CD14-positive monocyte (primary cell): ENCODE data around the gene NAPG. TPM values are rescaled to one million over a fixed set of nuclear protein-coding genes. Genes with fewer than 3 reads are reported as not detected.

Experiments used
- DNase-seq, 3 donors: peaks; one replicate each; pipeline ENCODE4 v3.0.0-alpha.2; 2011 to 2022
- H2AFZ ChIP-seq: 2 replicates; pipeline ENCODE4 v1.6.0; 2012; ENCODE audit warnings: mild to moderate bottlenecking, low read depth, low read length, inconsistent platforms; ENCODE audit not compliant: insufficient read depth, poor library complexity, severe bottlenecking
- H3K27ac ChIP-seq, 2 donors: 1 replicate in 1 of 2; 2 replicates in 1 of 2; pipeline ENCODE4 v1.5.1; 2012 to 2013; ENCODE audit warnings: low read length in 2 of 2, control low read depth in 1 of 2, inconsistent platforms in 1 of 2, low read depth in 1 of 2, mild to moderate bottlenecking in 1 of 2
- H3K27me3 ChIP-seq, 2 donors: one replicate each; pipeline versions ENCODE4 v1.6.0 to v1.6.1; 2011 to 2013; ENCODE audit warnings: low read length in 2 of 2; ENCODE audit not compliant: control insufficient read depth in 2 of 2, insufficient read depth in 2 of 2
- H3K36me3 ChIP-seq, 2 donors: replicated peaks in 1 of 2; 1 replicate in 1 of 2; 2 replicates in 1 of 2; pipeline versions ENCODE4 v1.5.1 to v1.6.1; 2012 to 2013; ENCODE audit warnings: low read length in 2 of 2, control low read depth in 1 of 2, inconsistent platforms in 1 of 2, mild to moderate bottlenecking in 1 of 2; ENCODE audit not compliant: insufficient read depth in 2 of 2, control insufficient read depth in 1 of 2
- H3K4me1 ChIP-seq, 2 donors: 1 replicate in 1 of 2; 2 replicates in 1 of 2; pipeline versions ENCODE4 v1.5.1 to v1.6.1; 2012 to 2013; ENCODE audit warnings: low read length in 2 of 2, control low read depth in 1 of 2, inconsistent platforms in 1 of 2, mild to moderate bottlenecking in 1 of 2, moderate library complexity in 1 of 2; ENCODE audit not compliant: insufficient read depth in 2 of 2, control insufficient read depth in 1 of 2
- H3K4me2 ChIP-seq: replicated peaks from 2 replicates; pipeline ENCODE3; 2012; ENCODE audit warnings: low read length, moderate library complexity, mild to moderate bottlenecking; ENCODE audit not compliant: poor library complexity, severe bottlenecking; ENCODE audit errors: extremely low read depth
- H3K4me3 ChIP-seq, 3 experiments: fragments of 200-600 bp in 1 of 3; sonication (generic) in 1 of 3; replicated peaks in 1 of 3; 1 replicate in 2 of 3; 2 replicates in 1 of 3; pipeline ENCODE4 v1.5.1; 2011 to 2013; ENCODE audit warnings: low read length in 3 of 3, mild to moderate bottlenecking in 3 of 3, control low read depth in 2 of 3, low read depth in 2 of 3, inconsistent platforms in 1 of 3, moderate library complexity in 1 of 3
- H3K79me2 ChIP-seq: 2 replicates; pipeline ENCODE4 v1.6.0; 2012; ENCODE audit warnings: mild to moderate bottlenecking, control low read depth, inconsistent platforms, low read length, moderate library complexity; ENCODE audit not compliant: insufficient read depth
- H3K9ac ChIP-seq: 2 replicates; pipeline ENCODE4 v1.6.0; 2017; ENCODE audit warnings: low read length, mild to moderate bottlenecking; ENCODE audit not compliant: insufficient read depth, poor library complexity, severe bottlenecking
- H3K9me3 ChIP-seq, 2 donors: replicated peaks in 1 of 2; 1 replicate in 1 of 2; 2 replicates in 1 of 2; pipeline versions ENCODE4 v1.5.1 to v1.6.1; 2012 to 2013; ENCODE audit warnings: low read length in 2 of 2, control low read depth in 1 of 2; ENCODE audit not compliant: control insufficient read depth in 1 of 2, insufficient read depth in 1 of 2
- H4K20me1 ChIP-seq: 2 replicates; pipeline ENCODE4 v1.6.0; 2012; ENCODE audit warnings: mild to moderate bottlenecking, low read length, control low read depth, moderate library complexity; ENCODE audit not compliant: insufficient read depth
- H3K27ac Mint-ChIP-seq, 7 donors: one replicate each; pipeline ENCODE4 v1.8.0; 2020; ENCODE audit warnings: mild to moderate bottlenecking in 7 of 7, mixed read lengths in 7 of 7, moderate library complexity in 6 of 7, inconsistent platforms in 2 of 7
- H3K27me3 Mint-ChIP-seq, 3 donors: one replicate each; pipeline ENCODE4 v1.8.0; 2021 to 2022; ENCODE audit warnings: low read depth in 3 of 3, mild to moderate bottlenecking in 3 of 3, mixed read lengths in 3 of 3, moderate library complexity in 3 of 3, inconsistent platforms in 1 of 3
- H3K36me3 Mint-ChIP-seq, 2 donors: one replicate each; pipeline ENCODE4 v1.8.0; 2020; ENCODE audit warnings: mixed read lengths in 2 of 2, inconsistent platforms in 1 of 2, mild to moderate bottlenecking in 1 of 2
- H3K4me1 Mint-ChIP-seq: one replicate; pipeline ENCODE4 v1.8.0; 2020; ENCODE audit warnings: mild to moderate bottlenecking, mixed read lengths
- H3K4me3 Mint-ChIP-seq, 2 donors: one replicate each; pipeline ENCODE4 v1.8.0; 2020; ENCODE audit warnings: mild to moderate bottlenecking in 2 of 2, mixed read lengths in 2 of 2, moderate library complexity in 1 of 2
- H3K9me3 Mint-ChIP-seq, 7 donors: one replicate each; pipeline ENCODE4 v1.8.0; 2020 to 2022; ENCODE audit warnings: mixed read lengths in 7 of 7, mild to moderate bottlenecking in 6 of 7, moderate library complexity in 6 of 7, inconsistent platforms in 2 of 7
- WGBS: methylation state at CpG from one replicate; pipeline ENCODE4 v1.1.5; 2013; ENCODE audit warnings: missing lambda C conversion rate; ENCODE audit not compliant: insufficient coverage; 5-methylcytosine and 5-hydroxymethylcytosine counted together
- intact Hi-C, 2 donors: fragments of 100-400 bp; cut with micrococcal nuclease; formaldehyde crosslinking; loops; one replicate each; pipeline versions ENCODE4 v1.15.0 to v1.15.1; 2023
- polyA plus RNA-seq, 3 donors: library from polyadenylated mRNA; depleted of rRNA in 1 of 3; unstranded in 2 of 3; stranded (reverse) in 1 of 3; fragments of 300-500 nt in 2 of 3; fragments of >200 nt in 1 of 3; fragmentation: Illumina TruSeq in 2 of 3; gene quantifications; 1 replicate in 2 of 3; 2 replicates in 1 of 3; pipeline ENCODE4 v1.2.3, GENCODE V29; 2012 to 2021
- TF ChIP-seq, protein P1 (sequence below): fragments of 200-600 bp; IDR thresholded peaks from one replicate; pipeline ENCODE4 v1.8.0; 2022; ENCODE audit warnings: antibody characterized with exemption, mild to moderate bottlenecking

Gene NAPG
- polyA plus RNA-seq, 3 donors, result 14.8 to 17.5 (median 15.9) TPM

DNA sequence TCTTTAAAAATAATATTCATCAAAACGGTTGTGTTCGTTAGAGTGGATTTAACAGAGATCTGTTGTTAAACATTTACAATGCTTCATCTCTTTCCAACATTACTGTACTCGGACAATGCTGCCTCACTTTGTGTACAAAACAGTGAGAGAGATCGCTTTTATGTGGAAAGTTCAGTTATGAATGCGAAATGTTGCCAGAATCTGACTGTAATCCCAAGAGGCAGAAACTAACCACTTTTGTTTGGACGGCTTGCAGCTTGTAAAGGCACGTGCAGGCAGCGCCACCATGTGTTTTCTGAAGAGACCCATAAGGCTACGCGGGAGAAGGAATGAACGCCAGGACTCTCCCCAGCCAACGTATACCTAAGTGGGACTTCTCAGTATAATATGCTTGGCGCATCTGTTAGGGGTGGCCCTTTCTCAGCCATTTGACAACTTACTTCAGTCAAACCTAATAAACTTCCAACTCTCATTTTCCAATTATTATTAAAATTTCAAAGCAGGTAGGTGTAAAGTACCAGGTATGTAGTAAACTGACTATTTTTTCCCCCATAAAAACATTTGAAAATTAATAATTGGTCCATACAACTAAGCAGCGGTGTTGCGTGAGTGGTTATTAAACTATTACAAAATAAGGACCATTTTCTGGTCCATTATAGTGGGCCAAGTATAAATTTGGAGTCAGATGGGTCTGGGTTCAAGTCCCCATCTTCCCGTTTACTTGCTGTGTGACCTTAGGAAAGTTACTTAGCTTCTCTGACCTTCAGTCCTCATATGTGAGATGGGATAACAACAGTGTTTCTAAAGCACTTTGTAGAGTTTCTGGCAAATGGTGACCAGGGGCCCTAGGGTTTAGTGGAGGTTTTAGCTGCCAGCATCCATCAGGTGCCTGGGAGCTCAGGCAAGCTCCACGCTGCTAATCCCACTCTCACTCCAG is 5.6 kb upstream of the NAPG start:
- peaks cover 4 to 9% (median 6%) of the 10 kb centered on the region in 7 donors for H3K9me3 Mint-ChIP-seq
- Histone ChIP-seq H3K4me3 (no peak overlapping the region), H3K79me2 (no peaks in the 10 kb centered on the region), H3K9me3 (peaks cover 5 to 7% of the 10 kb centered on the region in 2 donors), H3K9ac (no peak overlapping the region), H2AFZ (no peak overlapping the region), H3K4me2 (no peak overlapping the region), H3K4me1 (peaks cover 37 to 40% of the 10 kb centered on the region in 2 donors), H3K27me3 (no peaks in the 10 kb centered on the region), H4K20me1 (no peaks in the 10 kb centered on the region), H3K36me3 (no peaks in the 10 kb centered on the region), H3K27ac (no peak overlapping the region)
- intact Hi-C loops, result loop anchor here (2.0 to 10.0 kb wide), 5 partner anchors 115 to 1045 kb away; partner anchors contain the start of genes PPP4R1 (in 1 of the 2) and RALBP1 (in 1 of the 2)
- TF ChIP-seq, protein P1, sequence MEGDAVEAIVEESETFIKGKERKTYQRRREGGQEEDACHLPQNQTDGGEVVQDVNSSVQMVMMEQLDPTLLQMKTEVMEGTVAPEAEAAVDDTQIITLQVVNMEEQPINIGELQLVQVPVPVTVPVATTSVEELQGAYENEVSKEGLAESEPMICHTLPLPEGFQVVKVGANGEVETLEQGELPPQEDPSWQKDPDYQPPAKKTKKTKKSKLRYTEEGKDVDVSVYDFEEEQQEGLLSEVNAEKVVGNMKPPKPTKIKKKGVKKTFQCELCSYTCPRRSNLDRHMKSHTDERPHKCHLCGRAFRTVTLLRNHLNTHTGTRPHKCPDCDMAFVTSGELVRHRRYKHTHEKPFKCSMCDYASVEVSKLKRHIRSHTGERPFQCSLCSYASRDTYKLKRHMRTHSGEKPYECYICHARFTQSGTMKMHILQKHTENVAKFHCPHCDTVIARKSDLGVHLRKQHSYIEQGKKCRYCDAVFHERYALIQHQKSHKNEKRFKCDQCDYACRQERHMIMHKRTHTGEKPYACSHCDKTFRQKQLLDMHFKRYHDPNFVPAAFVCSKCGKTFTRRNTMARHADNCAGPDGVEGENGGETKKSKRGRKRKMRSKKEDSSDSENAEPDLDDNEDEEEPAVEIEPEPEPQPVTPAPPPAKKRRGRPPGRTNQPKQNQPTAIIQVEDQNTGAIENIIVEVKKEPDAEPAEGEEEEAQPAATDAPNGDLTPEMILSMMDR, result peak; percentile 83
- peak; percentile 70 to 81 (median 78) for DNase-seq
- 5% methylated on average over 4 of the region's 17 CpGs for WGBS
- peak overlapping the region in 6 of 7 donors; percentile 19 to 92 (median 46) for H3K27ac Mint-ChIP-seq
- peaks cover 42% of the 10 kb centered on the region for H3K4me1 Mint-ChIP-seq
- H3K36me3 Mint-ChIP-seq, result peaks cover 3 to 4% of the 10 kb centered on the region in 2 donors
- no peak overlapping the region for H3K4me3 Mint-ChIP-seq
- H3K27me3 Mint-ChIP-seq, result peaks cover 0 to 2% (median 0%) of the 10 kb centered on the region in 3 donors

GRCh38 chr18:10521566-10521965 is 4.3 kb upstream of the NAPG start:
- Histone ChIP-seq H3K4me1 (peaks cover 35 to 40% of the 10 kb centered on the region in 2 donors), H3K4me3 (no peak overlapping the region), H4K20me1 (peaks cover 4% of the 10 kb centered on the region), H3K27ac (no peak overlapping the region), H2AFZ (no peak overlapping the region), H3K9me3 (peaks cover 5 to 7% of the 10 kb centered on the region in 2 donors), H3K79me2 (peaks cover 8% of the 10 kb centered on the region), H3K36me3 (no peaks in the 10 kb centered on the region), H3K27me3 (no peaks in the 10 kb centered on the region), H3K4me2 (no peak overlapping the region), H3K9ac (no peak overlapping the region)
- H3K4me3 Mint-ChIP-seq, result no peak overlapping the region
- peaks cover 34% of the 10 kb centered on the region for H3K4me1 Mint-ChIP-seq
- peaks cover 4 to 9% (median 6%) of the 10 kb centered on the region in 7 donors for H3K9me3 Mint-ChIP-seq
- H3K27ac Mint-ChIP-seq, result no peak overlapping the region
- H3K36me3 Mint-ChIP-seq, result peaks cover 1 to 3% of the 10 kb centered on the region in 2 donors
- DNase-seq, result no peak
- TF ChIP-seq, protein P1, result no peak
- H3K27me3 Mint-ChIP-seq, result peaks cover 0 to 2% (median 0%) of the 10 kb centered on the region in 3 donors
- WGBS, result 93% methylated on average over 8 of the region's 8 CpGs
- intact Hi-C loops, result loop anchor here in 1 of 2 donors (2.0 to 10.0 kb wide), 3 partner anchors 551 to 1047 kb away; partner anchors contain the start of genes PPP4R1 and RALBP1
